Measurements from ENCODE around the gene ENTPD8. TPM values are rescaled to one million over a fixed set of nuclear protein-coding genes. Genes with fewer than 3 reads are reported as not detected.

ENTPD8 gene
- total RNA-seq, 1 experiment from 2014 or later = 0.77 TPM

DNA sequence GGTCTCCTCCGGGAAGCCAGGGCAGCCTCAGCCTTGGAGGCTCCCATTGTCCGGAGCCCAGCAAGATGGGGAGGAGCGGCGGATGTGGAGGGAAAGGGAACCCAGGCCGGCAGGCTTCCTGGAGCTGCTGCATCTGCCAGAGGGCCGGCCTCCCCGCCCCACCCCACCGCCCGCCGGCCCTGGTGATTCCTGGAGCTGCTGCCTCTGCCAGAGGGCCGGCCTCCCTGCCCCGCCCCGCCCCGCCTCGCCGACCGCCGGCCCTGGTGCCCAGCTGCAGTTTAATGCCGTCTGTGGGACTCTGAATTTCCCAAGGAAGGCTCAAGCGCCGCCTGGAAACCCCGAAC is 49.8 kb downstream of the ENTPD8 start:
- no peak overlapping the region for H2BK20ac ChIP-seq (ENCODE audit: low read depth, low read length, poor library complexity, severe bottlenecking)
- H3K79me1 ChIP-seq (ENCODE audit: insufficient read depth, low read depth, low read length, poor library complexity, severe bottlenecking) = no peaks in the 10 kb centered on the region
- H2BK15ac ChIP-seq (ENCODE audit: low read depth, low read length) = no peak overlapping the region
- H2BK5ac ChIP-seq (ENCODE audit: insufficient read length, low read length) = no peak overlapping the region
- no peaks in the 10 kb centered on the region for H3K9me3 ChIP-seq (ENCODE audit: control insufficient read depth, low read depth, low read length)
- no peak overlapping the region for H3K4me2 ChIP-seq (ENCODE audit: insufficient read depth, insufficient read length, low read length)
- no peak overlapping the region for H2AFZ ChIP-seq (ENCODE audit: low read length)
- no peaks in the 10 kb centered on the region for H3K27me3 Mint-ChIP-seq (ENCODE audit: low read depth)
- H3K79me2 ChIP-seq (ENCODE audit: insufficient read depth, low read length) = no peaks in the 10 kb centered on the region
- TF ChIP-seq CTCF (conservative IDR thresholded peaks at IDR 0.05) = no peak
- H3K9me3 Mint-ChIP-seq = no peaks in the 10 kb centered on the region
- no peak overlapping the region for H2AK5ac ChIP-seq (ENCODE audit: insufficient read length, low read length)
- no peaks in the 10 kb centered on the region for H3K27me3 ChIP-seq (ENCODE audit: insufficient read depth, low read length)
- H3K18ac ChIP-seq (ENCODE audit: insufficient read length, low read depth, low read length) = no peak overlapping the region
- H3K56ac ChIP-seq (ENCODE audit: insufficient read length, low read depth, low read length) = no peak overlapping the region
- no peaks in the 10 kb centered on the region for H3K4me1 ChIP-seq (ENCODE audit: insufficient read depth, low read length)
- no CpG with 5 or more reads among the region's 22 CpGs for WGBS (ENCODE audit: extremely low coverage, insufficient read length, low lambda C conversion rate)
- H3K9ac ChIP-seq (ENCODE audit: extremely low read depth, insufficient read length, low read length) = no peak overlapping the region
- H3K27ac ChIP-seq (ENCODE audit: insufficient read length, low read depth, low read length) = no peak overlapping the region
- H4K8ac ChIP-seq (replicated peaks; ENCODE audit: insufficient read length, low read depth, low read length) = no peak overlapping the region
- DNase-seq = no peak
- H3K23me2 ChIP-seq (ENCODE audit: insufficient read length, low read depth, low read length, poor library complexity, severe bottlenecking) = no peaks in the 10 kb centered on the region
- no peak overlapping the region for H2BK120ac ChIP-seq (ENCODE audit: low read depth, low read length, poor library complexity, severe bottlenecking)
- H3K23ac ChIP-seq (ENCODE audit: insufficient read length, low read depth, low read length) = no peak overlapping the region
- no peak overlapping the region for H4K5ac ChIP-seq (ENCODE audit: insufficient read length, low read depth, low read length)
- H3K4me3 Mint-ChIP-seq = no peak overlapping the region
- H3K4me1 Mint-ChIP-seq = no peaks in the 10 kb centered on the region
- no peak overlapping the region for H3K27ac Mint-ChIP-seq
- H3K36me3 Mint-ChIP-seq (ENCODE audit: insufficient read depth in 1 of 3, low read depth in 3 of 3) = peaks cover 0 to 7% (median 3%) of the 10 kb centered on the region in 3 experiments; a peak in 4 of 7 replicates
- H3K14ac ChIP-seq (ENCODE audit: insufficient read depth, low read length) = no peak overlapping the region; the same call in 1 of the 2 replicates
- H3T11ph ChIP-seq (ENCODE audit: low read length) = no peak overlapping the region
- H2BK12ac ChIP-seq (ENCODE audit: insufficient read length, low read depth, low read length) = no peak overlapping the region
- H4K20me1 ChIP-seq (ENCODE audit: control insufficient read depth, insufficient read depth, insufficient read length) = no peaks in the 10 kb centered on the region
- H3K4ac ChIP-seq (ENCODE audit: low read depth, low read length) = no peak overlapping the region
- no peak overlapping the region for H4K91ac ChIP-seq (ENCODE audit: insufficient read length, low read depth, low read length)

Data from H9 (cell line).